ENCODE results near the gene LMBRD1.

DNA sequence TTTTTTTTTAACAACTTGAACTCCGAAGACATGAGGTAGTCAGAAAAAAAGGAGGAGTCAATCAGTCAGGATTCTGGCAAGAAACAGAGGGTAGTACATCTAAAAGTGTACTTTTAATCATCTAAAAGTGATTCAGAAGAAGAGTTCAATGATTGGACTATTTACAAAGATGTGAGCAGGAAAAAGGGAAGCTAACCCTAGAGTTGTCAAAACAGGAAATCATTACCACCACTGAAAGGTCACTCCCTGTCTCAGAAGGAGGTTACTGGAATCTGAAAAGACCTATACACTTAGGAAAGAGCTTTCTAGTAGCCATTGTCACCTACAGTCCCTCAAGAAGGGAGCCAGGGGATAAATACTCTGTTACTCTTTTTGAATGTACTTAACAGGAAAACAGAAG lies 16.7 kb upstream of the LMBRD1 start:
- no peak for TF ChIP-seq MAFK (IDR thresholded peaks at IDR 0.05; ENCODE audit: low read depth, low read length)
- TF ChIP-seq, protein P1, sequence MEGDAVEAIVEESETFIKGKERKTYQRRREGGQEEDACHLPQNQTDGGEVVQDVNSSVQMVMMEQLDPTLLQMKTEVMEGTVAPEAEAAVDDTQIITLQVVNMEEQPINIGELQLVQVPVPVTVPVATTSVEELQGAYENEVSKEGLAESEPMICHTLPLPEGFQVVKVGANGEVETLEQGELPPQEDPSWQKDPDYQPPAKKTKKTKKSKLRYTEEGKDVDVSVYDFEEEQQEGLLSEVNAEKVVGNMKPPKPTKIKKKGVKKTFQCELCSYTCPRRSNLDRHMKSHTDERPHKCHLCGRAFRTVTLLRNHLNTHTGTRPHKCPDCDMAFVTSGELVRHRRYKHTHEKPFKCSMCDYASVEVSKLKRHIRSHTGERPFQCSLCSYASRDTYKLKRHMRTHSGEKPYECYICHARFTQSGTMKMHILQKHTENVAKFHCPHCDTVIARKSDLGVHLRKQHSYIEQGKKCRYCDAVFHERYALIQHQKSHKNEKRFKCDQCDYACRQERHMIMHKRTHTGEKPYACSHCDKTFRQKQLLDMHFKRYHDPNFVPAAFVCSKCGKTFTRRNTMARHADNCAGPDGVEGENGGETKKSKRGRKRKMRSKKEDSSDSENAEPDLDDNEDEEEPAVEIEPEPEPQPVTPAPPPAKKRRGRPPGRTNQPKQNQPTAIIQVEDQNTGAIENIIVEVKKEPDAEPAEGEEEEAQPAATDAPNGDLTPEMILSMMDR (conservative IDR thresholded peaks at IDR 0.05; ENCODE audit: low read depth, low read length), result no peak
- TF ChIP-seq POLR2A (IDR thresholded peaks at IDR 0.05; ENCODE audit: low read depth, low read length), result no peak
- TF ChIP-seq FOS (IDR thresholded peaks at IDR 0.05; ENCODE audit: low read depth, low read length), result no peak
- no peak for TF ChIP-seq RFX5 (IDR thresholded peaks at IDR 0.05; ENCODE audit: low read depth, low read length)
- TF ChIP-seq MAZ (IDR thresholded peaks at IDR 0.05; ENCODE audit: borderline replicate concordance, low read depth, low read length), result no peak
- no peak for TF ChIP-seq MXI1 (IDR thresholded peaks at IDR 0.05; ENCODE audit: borderline replicate concordance, low read depth, low read length)
- no peak for TF ChIP-seq RAD21 (IDR thresholded peaks at IDR 0.05; ENCODE audit: low read length)
- TF ChIP-seq, protein P2, sequence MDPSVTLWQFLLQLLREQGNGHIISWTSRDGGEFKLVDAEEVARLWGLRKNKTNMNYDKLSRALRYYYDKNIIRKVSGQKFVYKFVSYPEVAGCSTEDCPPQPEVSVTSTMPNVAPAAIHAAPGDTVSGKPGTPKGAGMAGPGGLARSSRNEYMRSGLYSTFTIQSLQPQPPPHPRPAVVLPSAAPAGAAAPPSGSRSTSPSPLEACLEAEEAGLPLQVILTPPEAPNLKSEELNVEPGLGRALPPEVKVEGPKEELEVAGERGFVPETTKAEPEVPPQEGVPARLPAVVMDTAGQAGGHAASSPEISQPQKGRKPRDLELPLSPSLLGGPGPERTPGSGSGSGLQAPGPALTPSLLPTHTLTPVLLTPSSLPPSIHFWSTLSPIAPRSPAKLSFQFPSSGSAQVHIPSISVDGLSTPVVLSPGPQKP (IDR thresholded peaks at IDR 0.05; ENCODE audit: borderline replicate concordance, low read depth, low read length), result no peak
- TF ChIP-seq CEBPB (IDR thresholded peaks at IDR 0.05; ENCODE audit: low read depth, low read length), result no peak
- TF ChIP-seq, protein P3, sequence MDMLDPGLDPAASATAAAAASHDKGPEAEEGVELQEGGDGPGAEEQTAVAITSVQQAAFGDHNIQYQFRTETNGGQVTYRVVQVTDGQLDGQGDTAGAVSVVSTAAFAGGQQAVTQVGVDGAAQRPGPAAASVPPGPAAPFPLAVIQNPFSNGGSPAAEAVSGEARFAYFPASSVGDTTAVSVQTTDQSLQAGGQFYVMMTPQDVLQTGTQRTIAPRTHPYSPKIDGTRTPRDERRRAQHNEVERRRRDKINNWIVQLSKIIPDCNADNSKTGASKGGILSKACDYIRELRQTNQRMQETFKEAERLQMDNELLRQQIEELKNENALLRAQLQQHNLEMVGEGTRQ (IDR thresholded peaks at IDR 0.05; ENCODE audit: low read depth, low read length), result no peak
- no peak for TF ChIP-seq CHD1 (IDR thresholded peaks at IDR 0.05; ENCODE audit: low read depth, low read length)
